Coronary artery (tissue), 2 donors: ENCODE data around the gene TASP1.

Experiments
- DNase-seq: peaks from one replicate; pipeline ENCODE4 v3.0.0-alpha.2; 2017; ENCODE audit warnings: low spot score
- H3K27ac ChIP-seq, 2 donors: fragments of 200-600 bp; sonication (generic); one replicate each; pipeline ENCODE4 v1.5.1; 2016 to 2019
- H3K4me3 ChIP-seq: fragments of 200-600 bp; sonication (generic); 2 replicates; pipeline ENCODE4 v1.5.1; 2016; ENCODE audit warnings: mild to moderate bottlenecking, moderate library complexity
- TF ChIP-seq, protein P1 (sequence below): fragments of 200-600 bp; sonication (generic); IDR thresholded peaks from one replicate; pipeline ENCODE4 v1.5.1; 2019; ENCODE audit warnings: antibody characterized with exemption

The TASP1 gene

DNA sequence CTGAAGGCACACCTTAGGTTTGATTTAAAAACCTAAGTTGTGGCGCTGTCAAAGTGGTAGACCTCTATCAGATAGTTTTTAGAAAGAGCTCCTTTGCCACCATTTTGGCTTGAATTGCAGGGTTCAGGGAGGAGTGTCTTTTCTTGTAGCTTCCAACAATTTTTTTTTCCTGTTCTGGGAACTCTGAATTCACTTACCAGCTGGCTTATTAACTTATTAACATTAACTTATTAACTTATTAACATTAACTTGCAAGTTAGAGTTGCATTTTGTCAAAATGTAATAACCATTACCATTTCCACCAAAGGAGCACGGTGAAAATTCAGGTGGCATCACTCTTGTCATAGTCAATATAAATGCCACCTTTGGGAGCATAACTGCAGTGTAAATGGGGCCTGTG lies 235.7 kb downstream of the TASP1 start:
- DNase-seq = no peak
- no peak overlapping the region for H3K27ac ChIP-seq
- TF ChIP-seq, protein P1, sequence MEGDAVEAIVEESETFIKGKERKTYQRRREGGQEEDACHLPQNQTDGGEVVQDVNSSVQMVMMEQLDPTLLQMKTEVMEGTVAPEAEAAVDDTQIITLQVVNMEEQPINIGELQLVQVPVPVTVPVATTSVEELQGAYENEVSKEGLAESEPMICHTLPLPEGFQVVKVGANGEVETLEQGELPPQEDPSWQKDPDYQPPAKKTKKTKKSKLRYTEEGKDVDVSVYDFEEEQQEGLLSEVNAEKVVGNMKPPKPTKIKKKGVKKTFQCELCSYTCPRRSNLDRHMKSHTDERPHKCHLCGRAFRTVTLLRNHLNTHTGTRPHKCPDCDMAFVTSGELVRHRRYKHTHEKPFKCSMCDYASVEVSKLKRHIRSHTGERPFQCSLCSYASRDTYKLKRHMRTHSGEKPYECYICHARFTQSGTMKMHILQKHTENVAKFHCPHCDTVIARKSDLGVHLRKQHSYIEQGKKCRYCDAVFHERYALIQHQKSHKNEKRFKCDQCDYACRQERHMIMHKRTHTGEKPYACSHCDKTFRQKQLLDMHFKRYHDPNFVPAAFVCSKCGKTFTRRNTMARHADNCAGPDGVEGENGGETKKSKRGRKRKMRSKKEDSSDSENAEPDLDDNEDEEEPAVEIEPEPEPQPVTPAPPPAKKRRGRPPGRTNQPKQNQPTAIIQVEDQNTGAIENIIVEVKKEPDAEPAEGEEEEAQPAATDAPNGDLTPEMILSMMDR = no peak
- no peak overlapping the region for H3K4me3 ChIP-seq

DNA sequence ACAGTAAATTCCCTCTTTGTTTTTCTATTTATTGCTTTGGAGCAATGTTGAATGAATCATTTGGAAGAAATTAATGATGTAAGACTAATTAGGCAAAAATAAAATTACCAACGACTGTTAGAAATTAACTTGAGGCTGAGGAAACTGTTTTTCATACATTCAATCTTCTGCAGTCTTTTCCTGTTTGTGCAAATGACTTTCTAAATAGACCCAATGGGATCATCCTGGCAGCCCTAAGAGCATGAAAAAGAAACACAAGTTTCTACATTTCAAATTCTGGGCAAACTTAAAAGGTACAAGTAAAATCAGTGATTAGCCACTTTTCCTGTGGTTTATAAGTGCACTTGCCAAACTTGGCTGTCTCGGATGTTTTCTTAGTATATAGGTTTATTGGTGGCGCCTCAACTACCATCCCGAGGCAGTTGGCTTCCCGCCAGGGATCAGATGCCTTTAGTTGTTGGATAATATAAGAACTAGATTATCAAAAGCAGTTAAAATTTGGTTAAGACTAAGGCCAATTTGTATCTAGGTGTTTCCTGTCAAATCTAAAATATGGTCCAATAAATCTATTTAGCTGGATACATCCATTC lies 236.5 kb downstream of the TASP1 start:
- Histone ChIP-seq H3K4me3 (no peak overlapping the region), H3K27ac (no peak overlapping the region)
- DNase-seq = no peak
- TF ChIP-seq, protein P1 = no peak

DNA sequence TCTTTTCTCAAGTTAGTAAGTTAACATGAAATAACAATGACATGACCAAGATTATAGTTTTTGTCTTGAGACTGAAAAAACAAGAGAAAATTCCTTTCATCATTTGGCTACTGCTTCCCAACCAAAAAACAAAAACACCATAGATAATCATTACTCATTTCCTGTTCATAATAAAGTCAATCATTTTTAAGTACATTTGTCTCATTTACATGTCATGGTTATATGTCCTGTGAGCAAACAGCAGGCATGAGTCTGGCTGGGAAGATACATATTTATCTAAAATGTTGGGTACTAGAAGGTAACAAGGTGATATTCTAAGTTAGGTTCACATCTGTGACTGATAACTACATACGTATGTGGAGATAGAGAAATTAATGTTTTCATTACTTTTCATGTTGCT lies 237.1 kb downstream of the TASP1 start:
- DNase-seq = no peak
- H3K4me3 ChIP-seq = no peak overlapping the region
- no peak overlapping the region for H3K27ac ChIP-seq
- TF ChIP-seq, protein P1 = no peak

DNA sequence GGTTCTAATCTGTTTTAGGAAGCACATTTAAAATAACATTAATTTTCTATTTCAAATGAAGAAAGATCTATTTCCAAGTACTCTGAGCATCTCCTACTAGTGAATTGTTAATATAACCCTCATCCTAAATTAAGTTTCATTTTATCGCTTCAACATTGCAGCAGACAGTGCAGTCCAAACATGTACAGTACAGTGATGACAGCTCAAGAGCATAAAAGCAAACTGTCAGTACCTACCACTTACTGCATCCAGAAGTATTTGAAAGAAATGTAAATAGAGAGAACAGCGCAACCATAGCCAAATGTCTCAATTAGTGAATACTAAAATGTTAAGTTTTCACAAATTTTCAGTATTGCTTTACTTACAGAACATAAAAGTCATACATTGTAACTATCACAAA lies 238.3 kb downstream of the TASP1 start:
- H3K4me3 ChIP-seq = no peak overlapping the region
- no peak overlapping the region for H3K27ac ChIP-seq
- TF ChIP-seq, protein P1 = no peak
- no peak for DNase-seq

DNA sequence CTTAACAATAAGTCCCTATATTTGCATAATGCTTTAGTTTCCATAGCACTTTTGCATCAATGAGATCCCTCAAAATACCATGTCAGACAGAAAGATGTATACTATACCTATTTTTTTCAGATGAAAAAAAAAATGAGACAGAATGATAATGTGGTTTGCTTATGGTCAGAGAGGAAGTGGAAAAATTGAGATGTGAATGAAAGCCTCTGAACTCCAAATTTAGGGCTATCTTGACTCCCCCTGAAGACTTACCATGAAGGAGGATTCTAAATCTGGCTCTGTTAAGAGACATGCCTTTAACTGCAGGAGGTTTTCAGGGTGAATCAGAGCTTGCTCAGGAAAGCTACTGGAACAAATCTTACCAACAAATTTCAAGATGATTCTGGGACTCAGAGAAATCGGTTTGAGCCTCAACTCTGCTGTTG lies 241.4 kb downstream of the TASP1 start:
- TF ChIP-seq, protein P1 = no peak
- no peak for DNase-seq
- H3K27ac ChIP-seq = no peak overlapping the region
- no peak overlapping the region for H3K4me3 ChIP-seq

DNA sequence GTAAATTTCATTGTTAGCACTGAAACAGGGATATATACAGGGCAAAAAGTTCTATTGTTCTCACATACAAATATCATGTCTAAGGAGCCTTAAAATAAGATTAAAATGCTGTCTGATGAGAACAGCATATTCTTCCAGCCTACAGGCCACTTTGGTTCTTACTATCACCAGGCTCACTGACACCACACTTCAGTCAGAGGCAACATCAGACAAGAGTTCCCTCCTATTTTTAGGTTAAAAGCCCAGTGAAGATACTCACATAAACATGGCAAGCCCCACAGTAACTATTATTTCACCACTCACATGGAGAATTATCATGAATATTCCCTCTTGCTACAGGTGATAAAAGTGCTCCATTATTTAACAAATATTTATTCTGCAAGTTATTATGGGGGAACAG lies 241.9 kb downstream of the TASP1 start:
- no peak for DNase-seq
- H3K27ac ChIP-seq = no peak overlapping the region

DNA sequence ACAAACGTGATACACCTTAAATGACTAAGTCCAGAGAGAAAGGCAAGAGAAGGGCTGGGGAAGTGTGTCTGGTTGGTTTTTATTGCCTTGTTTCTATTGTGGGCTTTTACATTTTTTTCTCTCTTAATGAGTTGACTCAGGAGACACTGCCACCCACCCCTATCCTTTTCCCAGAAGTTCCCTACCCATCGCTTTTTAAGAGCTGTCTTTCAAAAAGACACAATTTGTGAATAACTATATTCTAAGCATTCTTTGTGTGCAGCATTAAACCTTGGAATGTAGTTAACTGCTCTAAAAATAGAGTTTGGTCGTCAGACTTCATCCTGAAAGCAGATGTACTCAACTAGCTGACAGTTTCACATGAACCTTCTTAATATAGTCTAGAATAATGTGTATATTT lies 242.7 kb downstream of the TASP1 start:
- TF ChIP-seq, protein P1 = no peak
- no peak for DNase-seq
- no peak overlapping the region for H3K27ac ChIP-seq

More for the DNA sequence above, 241.9 kb downstream of the TASP1 start:
- H3K4me3 ChIP-seq = no peak overlapping the region
- TF ChIP-seq, protein P1 = no peak

More for the DNA sequence above, 242.7 kb downstream of the TASP1 start:
- no peak overlapping the region for H3K4me3 ChIP-seq
